GM12878 (cell line): ENCODE results near the gene CLDN12. TPM values are rescaled to one million over a fixed set of nuclear protein-coding genes. Genes with fewer than 3 reads are reported as not detected.

Experiments
- ATAC-seq: fragments of 200-7000 bp; cut with Tn5 transposase; 3 replicates; pipeline ENCODE4 v1.9.1; 2020; ENCODE audit warnings: mild to moderate bottlenecking, moderate library complexity
- BruUV-seq: library from RNA; stranded (reverse); fragments of 400-500 nt; replicated peaks from 2 replicates; lab custom pipeline; 2021; lab: Mats Ljungman, UMichigan
- CTCF ChIA-PET: fragments of 300-600 bp; sonication (Branson Sonifier 250); formaldehyde crosslinking; extraction: SDS; loops from one replicate; lab custom pipeline; 2021; ENCODE audit warnings: inconsistent platforms; lab: Yijun Ruan, JAX
- POLR2A ChIA-PET: fragments of 350-600 bp; formaldehyde crosslinking; extraction: SDS; loops from one replicate; lab custom pipeline; 2021; ENCODE audit warnings: inconsistent platforms; lab: Charles Lee
- RAD21 ChIA-PET: fragments of 300-600 bp; sonication (Branson Sonifier 250); formaldehyde crosslinking; loops from one replicate; lab custom pipeline; 2023; ENCODE audit warnings: antibody characterized with exemption; ENCODE audit not compliant: unreplicated experiment; lab: Charles Lee
- SMC1A ChIA-PET: fragments of 300-600 bp; sonication (Branson Sonifier 250); formaldehyde crosslinking; loops from one replicate; lab custom pipeline; 2023; ENCODE audit not compliant: unreplicated experiment, uncharacterized antibody; lab: Charles Lee
- DNase-seq: peaks from one replicate; pipeline ENCODE4 v3.0.0-alpha.2; 2011; ENCODE audit warnings: low read depth, low spot score
- FAIRE-seq: peaks from 3 replicates; lab custom pipeline; 2011; peaks lifted over from hg19 to GRCh38; lab: Jason Lieb, UNC
- H2AFZ ChIP-seq: 2 replicates; pipeline ENCODE4 v1.6.0; 2011; ENCODE audit warnings: low read depth, low read length, control low read depth; ENCODE audit not compliant: control insufficient read depth
- H3K27ac ChIP-seq: 2 replicates; pipeline ENCODE4 v1.5.1; 2011; ENCODE audit warnings: control low read depth; ENCODE audit not compliant: control insufficient read depth, insufficient read depth
- H3K27me3 ChIP-seq, 2 experiments: replicated peaks in 1 of 2; 2 replicates each; pipeline versions ENCODE4 v1.6.0 to v1.6.1; 2011; ENCODE audit warnings: low read length in 1 of 2; ENCODE audit not compliant: control insufficient read depth in 2 of 2, insufficient read depth in 2 of 2
- H3K36me3 ChIP-seq, 2 experiments: 2 replicates each; pipeline ENCODE4 v1.5.1; 2011; ENCODE audit warnings: low read length in 1 of 2; ENCODE audit not compliant: control insufficient read depth in 2 of 2, insufficient read depth in 2 of 2
- H3K4me1 ChIP-seq: 2 replicates; pipeline ENCODE4 v1.6.1; 2011; ENCODE audit warnings: mild to moderate bottlenecking, low read length, moderate library complexity, mixed read lengths; ENCODE audit not compliant: control insufficient read depth, insufficient read depth
- H3K4me2 ChIP-seq: 2 replicates; pipeline ENCODE4 v1.6.0; 2011; ENCODE audit warnings: control low read depth; ENCODE audit not compliant: control insufficient read depth, insufficient read depth
- H3K4me3 ChIP-seq: fragments of 200-600 bp; sonication (generic); 2 replicates; pipeline ENCODE4 v1.5.1; 2016
- H3K79me2 ChIP-seq: 2 replicates; pipeline ENCODE4 v1.6.0; 2011; ENCODE audit warnings: low read length; ENCODE audit not compliant: control insufficient read depth, insufficient read depth
- H3K9ac ChIP-seq: 2 replicates; pipeline ENCODE4 v1.8.0; 2011; ENCODE audit warnings: low read length, control low read depth, mixed read lengths; ENCODE audit not compliant: control insufficient read depth, insufficient read depth
- H3K9me3 ChIP-seq: replicated peaks from 3 replicates; pipeline ENCODE4 v1.5.1; 2011; ENCODE audit warnings: mild to moderate bottlenecking, low read length; ENCODE audit not compliant: control insufficient read depth, insufficient read depth
- H4K20me1 ChIP-seq: 2 replicates; pipeline ENCODE4 v1.6.0; 2011; ENCODE audit not compliant: control insufficient read depth, insufficient read depth
- CEBPB ChIP-seq, 2 experiments: fragments of 150-350 bp in 1 of 2; IDR thresholded peaks; 2 replicates each; pipeline ENCODE4 v1.6.1; 2012 to 2014; ENCODE audit warnings: low read depth in 2 of 2, low read length in 2 of 2, borderline replicate concordance in 1 of 2, inconsistent platforms in 1 of 2
- NR2F1 ChIP-seq: fragments of 450-650 bp; conservative IDR thresholded peaks from 2 replicates; pipeline ENCODE4 v1.6.1; 2017; ENCODE audit warnings: mild to moderate bottlenecking
- TCF7 ChIP-seq: IDR thresholded peaks from 2 replicates; pipeline ENCODE4 v1.6.1; 2014; ENCODE audit warnings: antibody characterized with exemption, borderline replicate concordance
- in situ Hi-C: fragments of 300-500 bp; cut with MboI; formaldehyde crosslinking; loops from 9 replicates; pipeline ENCODE4 v1.14.3; 2018; ENCODE audit warnings: mixed read lengths
- intact Hi-C: fragments of 100-400 bp; cut with micrococcal nuclease; formaldehyde crosslinking; loops from one replicate; pipeline ENCODE4 v1.14.2; 2022; ENCODE audit not compliant: unreplicated experiment
- polyA plus RNA-seq, 11 experiments: library from polyadenylated mRNA; depleted of rRNA in 4 of 11; unstranded in 6 of 11; stranded (reverse) in 5 of 11; fragments of >200 nt; fragmentation: Nextera tagmentation in 4 of 11; fragmentation: Illumina TruSeq in 1 of 11; extraction: Ambion mirVana in 4 of 11; extraction: Trizol in 1 of 11; gene quantifications; 1 replicate in 1 of 11; 2 replicates in 10 of 11; pipeline versions ENCODE4 v1.2.1 to v1.2.3, GENCODE V29; 2011 to 2016; ENCODE audit warnings: inconsistent platforms in 2 of 11, missing spikeins in 2 of 11, low read depth in 1 of 11
- total RNA-seq, 4 experiments: library from RNA; depleted of rRNA in 3 of 4; stranded (reverse); fragments of >200 nt in 3 of 4; fragmentation: Illumina TruSeq in 1 of 4; extraction: Trizol in 1 of 4; gene quantifications; 2 replicates each; pipeline versions ENCODE4 v1.2.1 to v1.2.3, GENCODE V29; 2013 to 2021
- TF ChIP-seq, protein P1 (sequence below): fragments of 450-650 bp; formaldehyde crosslinking; IDR thresholded peaks from 2 replicates; pipeline ENCODE4 v1.5.0; 2022; ENCODE audit warnings: mild to moderate bottlenecking, missing genetic modification characterization

The CLDN12 gene
- total and polyA plus RNA-seq, 10 of the 15 experiments (the other 5 are each of a cell fraction or from before 2014, with no cell fraction given): 3.1 to 41.1 (median 6.8) TPM

DNA sequence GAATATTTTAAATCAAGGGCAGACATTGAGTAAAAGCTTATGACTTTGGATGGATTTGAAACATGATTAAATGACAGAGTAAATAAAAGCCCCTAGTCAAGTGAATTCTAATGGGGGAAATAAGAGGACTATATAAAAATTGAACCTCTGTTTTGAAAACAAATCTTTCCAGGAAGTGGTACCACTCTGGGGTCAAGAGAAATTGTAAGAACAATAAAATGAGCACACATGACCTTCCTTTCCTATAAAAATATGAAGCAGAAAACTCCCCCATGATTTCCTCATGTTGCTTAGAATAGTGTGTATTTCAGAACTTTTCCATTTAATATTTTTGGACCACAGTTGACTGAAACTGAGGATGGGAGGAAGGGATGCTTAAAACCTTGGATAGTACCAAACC, 12.3 kb upstream of the CLDN12 start:
- no peaks in the 10 kb centered on the region for H3K9me3 ChIP-seq
- DNase-seq: no peak
- ATAC-seq: no peak
- H3K36me3 ChIP-seq: 0 out of 4 replicates have a peak, but pooled peaks cover 0 to 4% of the 10 kb centered on the region in 2 experiments
- H3K27me3 ChIP-seq: no peaks in the 10 kb centered on the region
- RAD21 ChIA-PET: no interaction called here
- no peak for FAIRE-seq
- H3K4me1 ChIP-seq: no peaks in the 10 kb centered on the region
- H3K4me2 ChIP-seq: no peak overlapping the region
- H4K20me1 ChIP-seq: no peaks in the 10 kb centered on the region
- H3K4me3 ChIP-seq: no peak overlapping the region
- intact Hi-C loops: no loop called here
- CTCF ChIA-PET: interaction anchor here (0.8 to 1.5 kb wide), 3 partner anchors 12 to 26 kb away, joined by 3 to 4 read pairs (median 3); no protein-coding TSS in a partner anchor
- POLR2A ChIA-PET: interaction anchor here (0.8 kb wide), 1 partner anchor 20 kb away, joined by 4 read pairs; no protein-coding TSS in a partner anchor
- SMC1A ChIA-PET: interaction anchor here (0.7 to 2.0 kb wide), 4 partner anchors 8 to 37 kb away, joined by 3 to 8 read pairs (median 4); no protein-coding TSS in a partner anchor
- H3K27ac ChIP-seq: no peak overlapping the region
- in situ Hi-C loops: no loop called here
- no peak overlapping the region for H2AFZ ChIP-seq
- no peak for TF ChIP-seq CEBPB (IDR thresholded peaks at IDR 0.05; ENCODE audit: borderline replicate concordance in 1 of 2, low read depth in 2 of 2, low read length in 2 of 2)
- TF ChIP-seq NR2F1: no peak
- TF ChIP-seq, protein P1, sequence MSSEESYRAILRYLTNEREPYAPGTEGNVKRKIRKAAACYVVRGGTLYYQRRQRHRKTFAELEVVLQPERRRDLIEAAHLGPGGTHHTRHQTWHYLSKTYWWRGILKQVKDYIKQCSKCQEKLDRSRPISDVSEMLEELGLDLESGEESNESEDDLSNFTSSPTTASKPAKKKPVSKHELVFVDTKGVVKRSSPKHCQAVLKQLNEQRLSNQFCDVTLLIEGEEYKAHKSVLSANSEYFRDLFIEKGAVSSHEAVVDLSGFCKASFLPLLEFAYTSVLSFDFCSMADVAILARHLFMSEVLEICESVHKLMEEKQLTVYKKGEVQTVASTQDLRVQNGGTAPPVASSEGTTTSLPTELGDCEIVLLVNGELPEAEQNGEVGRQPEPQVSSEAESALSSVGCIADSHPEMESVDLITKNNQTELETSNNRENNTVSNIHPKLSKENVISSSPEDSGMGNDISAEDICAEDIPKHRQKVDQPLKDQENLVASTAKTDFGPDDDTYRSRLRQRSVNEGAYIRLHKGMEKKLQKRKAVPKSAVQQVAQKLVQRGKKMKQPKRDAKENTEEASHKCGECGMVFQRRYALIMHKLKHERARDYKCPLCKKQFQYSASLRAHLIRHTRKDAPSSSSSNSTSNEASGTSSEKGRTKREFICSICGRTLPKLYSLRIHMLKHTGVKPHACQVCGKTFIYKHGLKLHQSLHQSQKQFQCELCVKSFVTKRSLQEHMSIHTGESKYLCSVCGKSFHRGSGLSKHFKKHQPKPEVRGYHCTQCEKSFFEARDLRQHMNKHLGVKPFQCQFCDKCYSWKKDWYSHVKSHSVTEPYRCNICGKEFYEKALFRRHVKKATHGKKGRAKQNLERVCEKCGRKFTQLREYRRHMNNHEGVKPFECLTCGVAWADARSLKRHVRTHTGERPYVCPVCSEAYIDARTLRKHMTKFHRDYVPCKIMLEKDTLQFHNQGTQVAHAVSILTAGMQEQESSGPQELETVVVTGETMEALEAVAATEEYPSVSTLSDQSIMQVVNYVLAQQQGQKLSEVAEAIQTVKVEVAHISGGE (CRISPR knock-in tag): no peak
- no peak for TF ChIP-seq TCF7
- H3K9ac ChIP-seq: no peak overlapping the region
- H3K79me2 ChIP-seq: no peaks in the 10 kb centered on the region
- no TSS peak for BruUV-seq
